Measurements from ENCODE around the gene C10orf143.

The C10orf143 gene

GRCh38 chr10:130040817-130041330 lies 69.8 kb downstream of the C10orf143 start:
- H3K27me3 ChIP-seq (ENCODE audit: control insufficient read depth, insufficient read depth, low read length), result no peaks in the 10 kb centered on the region
- no peak for TF ChIP-seq CTCF (IDR thresholded peaks at IDR 0.05)
- H3K36me3 ChIP-seq (ENCODE audit: control insufficient read depth, insufficient read depth, low read length), result no peaks in the 10 kb centered on the region
- no peak overlapping the region for H3K27ac ChIP-seq
- no peak overlapping the region for H3K4me3 ChIP-seq (ENCODE audit: low read depth, low read length)
- no peak overlapping the region for H2AFZ ChIP-seq
- H3K4me1 ChIP-seq, result no peaks in the 10 kb centered on the region
- no peak overlapping the region for H3K9ac ChIP-seq
- no peaks in the 10 kb centered on the region for H3K79me2 ChIP-seq
- no peak overlapping the region for H3K4me2 ChIP-seq (ENCODE audit: low read length)
- H3K9me3 ChIP-seq (ENCODE audit: control insufficient read depth, low read length), result no peaks in the 10 kb centered on the region

GRCh38 chr10:130040351-130040750 lies 70.3 kb downstream of the C10orf143 start:
- no peak overlapping the region for H3K9ac ChIP-seq
- H3K27ac ChIP-seq, result no peak overlapping the region
- no peak overlapping the region for H3K4me2 ChIP-seq (ENCODE audit: low read length)
- H2AFZ ChIP-seq, result no peak overlapping the region
- no peaks in the 10 kb centered on the region for H3K9me3 ChIP-seq (ENCODE audit: control insufficient read depth, low read length)
- H3K27me3 ChIP-seq (ENCODE audit: control insufficient read depth, insufficient read depth, low read length), result no peaks in the 10 kb centered on the region
- H3K79me2 ChIP-seq, result no peaks in the 10 kb centered on the region
- TF ChIP-seq CTCF (IDR thresholded peaks at IDR 0.05), result no peak
- no peaks in the 10 kb centered on the region for H3K36me3 ChIP-seq (ENCODE audit: control insufficient read depth, insufficient read depth, low read length)
- no peak overlapping the region for H3K4me3 ChIP-seq (ENCODE audit: low read depth, low read length)
- no peaks in the 10 kb centered on the region for H3K4me1 ChIP-seq

DNA sequence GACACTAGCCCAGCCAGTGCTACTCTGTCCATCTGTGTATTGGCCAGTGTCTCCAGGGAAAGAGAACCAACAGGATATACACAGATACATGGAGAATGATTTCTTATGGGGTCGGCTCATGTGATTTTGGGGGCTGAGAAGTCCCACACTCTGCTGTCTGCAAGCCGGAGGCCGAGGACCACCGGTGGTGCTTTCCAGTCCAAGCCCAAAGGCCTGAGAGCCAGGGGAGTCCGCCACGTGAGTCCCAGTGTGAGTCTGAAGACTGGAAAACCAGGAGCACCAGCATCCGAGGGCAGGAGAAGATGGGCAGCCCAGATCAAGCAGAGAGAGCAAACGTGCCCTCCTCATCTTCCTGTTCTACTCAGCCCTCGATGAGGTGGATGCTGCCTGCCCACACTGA lies 71.5 kb downstream of the C10orf143 start:
- no peaks in the 10 kb centered on the region for H3K79me2 ChIP-seq
- no peak for TF ChIP-seq CTCF (IDR thresholded peaks at IDR 0.05)

DNA sequence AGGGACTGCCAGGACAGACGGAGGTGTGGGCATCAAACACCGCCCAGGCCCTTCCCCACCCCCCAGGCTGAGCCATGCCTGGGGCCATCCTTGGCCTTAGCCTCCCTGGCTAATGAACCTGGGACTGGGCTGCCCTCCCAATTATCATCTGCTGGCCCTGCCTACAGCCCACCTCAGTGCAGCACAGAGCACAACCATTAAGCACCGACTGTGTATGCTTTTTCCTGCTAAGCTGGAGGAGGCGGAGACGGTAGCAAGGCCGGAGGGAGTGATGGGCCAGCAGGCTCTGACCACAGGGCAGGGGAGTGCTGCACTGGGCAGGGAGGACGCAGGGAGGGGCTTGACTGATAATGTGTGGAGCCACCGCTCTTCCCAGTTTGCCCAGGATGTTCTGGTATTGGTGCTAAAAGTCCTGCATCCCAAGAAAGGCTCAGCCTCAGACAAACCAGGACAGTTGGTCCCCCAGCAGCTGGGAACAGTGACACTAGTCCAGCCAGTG lies 72.0 kb downstream of the C10orf143 start:
- no peaks in the 10 kb centered on the region for H3K9me3 ChIP-seq (ENCODE audit: control insufficient read depth, low read length)
- no peak overlapping the region for H3K27ac ChIP-seq
- no peak overlapping the region for H3K9ac ChIP-seq
- H2AFZ ChIP-seq, result no peak overlapping the region
- no peaks in the 10 kb centered on the region for H3K4me1 ChIP-seq
- no peak overlapping the region for H3K4me2 ChIP-seq (ENCODE audit: low read length)
- H3K79me2 ChIP-seq, result no peaks in the 10 kb centered on the region
- H3K36me3 ChIP-seq (ENCODE audit: control insufficient read depth, insufficient read depth, low read length), result no peaks in the 10 kb centered on the region
- H3K27me3 ChIP-seq (ENCODE audit: control insufficient read depth, insufficient read depth, low read length), result no peaks in the 10 kb centered on the region
- TF ChIP-seq CTCF (IDR thresholded peaks at IDR 0.05), result no peak
- H3K4me3 ChIP-seq (ENCODE audit: low read depth, low read length), result no peak overlapping the region

More for the DNA sequence above, 71.5 kb downstream of the C10orf143 start:
- H3K9ac ChIP-seq, result no peak overlapping the region
- no peaks in the 10 kb centered on the region for H3K27me3 ChIP-seq (ENCODE audit: control insufficient read depth, insufficient read depth, low read length)
- no peak overlapping the region for H3K4me2 ChIP-seq (ENCODE audit: low read length)
- no peak overlapping the region for H3K27ac ChIP-seq
- H3K4me3 ChIP-seq (ENCODE audit: low read depth, low read length), result no peak overlapping the region
- no peaks in the 10 kb centered on the region for H3K4me1 ChIP-seq
- H2AFZ ChIP-seq, result no peak overlapping the region
- H3K36me3 ChIP-seq (ENCODE audit: control insufficient read depth, insufficient read depth, low read length), result no peaks in the 10 kb centered on the region
- no peaks in the 10 kb centered on the region for H3K9me3 ChIP-seq (ENCODE audit: control insufficient read depth, low read length)

DNA sequence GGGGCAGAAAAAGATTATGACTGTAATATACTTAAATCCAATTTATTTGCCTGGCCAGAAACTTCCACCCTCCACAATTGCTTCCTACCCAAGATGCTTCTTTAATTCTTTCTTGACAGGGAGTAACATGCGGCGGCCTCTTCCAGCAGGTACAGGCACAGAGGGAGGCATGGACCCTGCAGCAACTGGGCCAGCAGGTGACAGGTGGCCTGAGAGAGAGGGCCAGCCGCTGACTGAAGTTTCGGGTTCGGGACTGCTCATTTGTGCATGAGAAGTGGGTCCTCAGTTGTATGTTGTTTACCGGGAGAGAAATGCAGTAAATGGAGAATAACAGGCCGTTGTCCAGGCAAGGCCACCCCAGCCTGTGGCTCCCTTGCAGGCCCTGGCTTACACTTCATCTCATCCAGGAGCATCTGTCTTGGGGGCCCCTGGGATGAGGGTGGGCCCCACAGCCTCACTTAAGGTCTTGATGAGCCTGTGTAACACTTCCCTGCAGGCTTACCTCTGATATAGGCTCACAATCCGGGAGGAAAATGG lies 72.5 kb downstream of the C10orf143 start:
- no peak for TF ChIP-seq CTCF (IDR thresholded peaks at IDR 0.05)
- Histone ChIP-seq H3K79me2 (no peaks in the 10 kb centered on the region), H2AFZ (no peak overlapping the region), H3K36me3 (ENCODE audit: control insufficient read depth, insufficient read depth, low read length) (no peaks in the 10 kb centered on the region), H3K4me3 (ENCODE audit: low read depth, low read length) (no peak overlapping the region), H3K9me3 (ENCODE audit: control insufficient read depth, low read length) (no peaks in the 10 kb centered on the region), H3K4me1 (no peaks in the 10 kb centered on the region), H3K27ac (no peak overlapping the region), H3K27me3 (ENCODE audit: control insufficient read depth, insufficient read depth, low read length) (no peaks in the 10 kb centered on the region), H3K4me2 (ENCODE audit: low read length) (no peak overlapping the region), H3K9ac (no peak overlapping the region)

Data from parathyroid adenoma (tissue), 2 donors.